HG03025 (cell line): ENCODE results near the gene KIF25.

Experiments used
- ATAC-seq: cut with Tn5 transposase; IDR thresholded peaks from one replicate; pipeline ENCODE4 v1.9.1; 2021; ENCODE audit warnings: mild to moderate bottlenecking, moderate library complexity; ENCODE audit not compliant: unreplicated experiment, low FRiP score

The KIF25 gene

GRCh38 chr6:168082860-168083513, 85.5 kb downstream of the KIF25 start:
- ATAC-seq: no peak

- ATAC-seq: no peak
Measured at GRCh38 chr6:168083514-168083885, 86.0 kb downstream of the KIF25 start.

GRCh38 chr6:168084465-168085160, 87.1 kb downstream of the KIF25 start:
- no peak for ATAC-seq

- ATAC-seq: no peak
Measured at GRCh38 chr6:168086066-168086465, 88.6 kb downstream of the KIF25 start.

- ATAC-seq: no peak
Measured at GRCh38 chr6:168086616-168087015, 89.1 kb downstream of the KIF25 start.

GRCh38 chr6:168087436-168088160, 90.1 kb downstream of the KIF25 start:
- ATAC-seq: no peak

GRCh38 chr6:168088161-168089053, 90.9 kb downstream of the KIF25 start:
- ATAC-seq: no peak

GRCh38 chr6:168089186-168090063, 92.0 kb downstream of the KIF25 start:
- no peak for ATAC-seq

GRCh38 chr6:168090064-168090690, 92.7 kb downstream of the KIF25 start:
- no peak for ATAC-seq

- no peak for ATAC-seq
Measured at GRCh38 chr6:168090706-168091105, 93.2 kb downstream of the KIF25 start.

- no peak for ATAC-seq
Measured at GRCh38 chr6:168091381-168092264, 94.2 kb downstream of the KIF25 start.

- no peak for ATAC-seq
Measured at GRCh38 chr6:168092541-168092940, 95.1 kb downstream of the KIF25 start.

- ATAC-seq: no peak
Measured at GRCh38 chr6:168093071-168093505, 95.6 kb downstream of the KIF25 start.

- no peak for ATAC-seq
Measured at GRCh38 chr6:168093634-168094033, 96.2 kb downstream of the KIF25 start.
